ENCODE measurements around the gene NDUFS2. TPM values are rescaled to one million over a fixed set of nuclear protein-coding genes. Genes with fewer than 3 reads are reported as not detected.

Gene NDUFS2
- total RNA-seq, 2 donors from 2014 or later, result 46.4 to 67.2 TPM

DNA sequence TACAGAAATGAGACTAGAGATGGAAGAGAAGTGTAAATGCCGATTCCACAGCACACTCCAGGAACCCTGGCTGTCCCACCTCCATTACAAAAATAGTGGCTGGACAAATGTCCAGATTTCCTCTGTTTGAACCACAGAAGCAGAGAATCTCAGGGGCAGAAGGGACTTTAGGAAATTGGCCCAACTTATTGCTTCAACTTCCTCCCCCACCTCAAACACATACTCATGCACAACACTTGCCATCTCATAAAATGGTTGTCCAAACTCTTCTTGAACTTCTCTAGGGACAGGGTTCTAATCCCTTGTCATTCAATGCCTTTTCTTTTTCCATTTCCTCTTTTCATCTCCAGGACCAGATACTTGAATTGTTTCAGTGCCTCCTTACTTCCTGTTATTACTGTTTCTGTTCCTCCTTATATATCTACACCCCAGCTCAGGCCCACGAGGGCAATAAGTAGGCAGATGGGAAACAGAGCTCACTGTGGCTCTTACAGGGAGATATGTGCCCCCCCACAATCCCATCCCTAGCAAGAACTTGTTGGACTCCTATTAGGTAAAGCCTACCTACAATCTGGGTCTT lies 16.3 kb upstream of the NDUFS2 start:
- TF ChIP-seq, protein P1, sequence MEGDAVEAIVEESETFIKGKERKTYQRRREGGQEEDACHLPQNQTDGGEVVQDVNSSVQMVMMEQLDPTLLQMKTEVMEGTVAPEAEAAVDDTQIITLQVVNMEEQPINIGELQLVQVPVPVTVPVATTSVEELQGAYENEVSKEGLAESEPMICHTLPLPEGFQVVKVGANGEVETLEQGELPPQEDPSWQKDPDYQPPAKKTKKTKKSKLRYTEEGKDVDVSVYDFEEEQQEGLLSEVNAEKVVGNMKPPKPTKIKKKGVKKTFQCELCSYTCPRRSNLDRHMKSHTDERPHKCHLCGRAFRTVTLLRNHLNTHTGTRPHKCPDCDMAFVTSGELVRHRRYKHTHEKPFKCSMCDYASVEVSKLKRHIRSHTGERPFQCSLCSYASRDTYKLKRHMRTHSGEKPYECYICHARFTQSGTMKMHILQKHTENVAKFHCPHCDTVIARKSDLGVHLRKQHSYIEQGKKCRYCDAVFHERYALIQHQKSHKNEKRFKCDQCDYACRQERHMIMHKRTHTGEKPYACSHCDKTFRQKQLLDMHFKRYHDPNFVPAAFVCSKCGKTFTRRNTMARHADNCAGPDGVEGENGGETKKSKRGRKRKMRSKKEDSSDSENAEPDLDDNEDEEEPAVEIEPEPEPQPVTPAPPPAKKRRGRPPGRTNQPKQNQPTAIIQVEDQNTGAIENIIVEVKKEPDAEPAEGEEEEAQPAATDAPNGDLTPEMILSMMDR (IDR thresholded peaks at IDR 0.05), result no peak
- peak in 1 of 3 donors; percentile 0 for TF ChIP-seq POLR2A (IDR thresholded peaks at IDR 0.05)
- DNase-seq (peak in 1 of 4 donors; percentile 41), ATAC-seq (no peak)
- no peaks in the 10 kb centered on the region for H3K27me3 ChIP-seq
- intact Hi-C loops (cut with DNase I), result no loop called here
- no peaks in the 10 kb centered on the region for H3K9me3 ChIP-seq
- H3K4me1 ChIP-seq, result no peaks in the 10 kb centered on the region
- peak overlapping the region in 2 of 4 donors; percentile 10 to 69 for H3K27ac ChIP-seq
- no peaks in the 10 kb centered on the region for H3K36me3 ChIP-seq (replicated peaks in 1 of 2; ENCODE audit: insufficient read depth in 1 of 2, low read depth in 2 of 2)
- H3K4me3 ChIP-seq, result no peak overlapping the region
- WGBS, 2 donors, result 25 to 28% methylated on average over 2 of the region's 2 CpGs

DNA sequence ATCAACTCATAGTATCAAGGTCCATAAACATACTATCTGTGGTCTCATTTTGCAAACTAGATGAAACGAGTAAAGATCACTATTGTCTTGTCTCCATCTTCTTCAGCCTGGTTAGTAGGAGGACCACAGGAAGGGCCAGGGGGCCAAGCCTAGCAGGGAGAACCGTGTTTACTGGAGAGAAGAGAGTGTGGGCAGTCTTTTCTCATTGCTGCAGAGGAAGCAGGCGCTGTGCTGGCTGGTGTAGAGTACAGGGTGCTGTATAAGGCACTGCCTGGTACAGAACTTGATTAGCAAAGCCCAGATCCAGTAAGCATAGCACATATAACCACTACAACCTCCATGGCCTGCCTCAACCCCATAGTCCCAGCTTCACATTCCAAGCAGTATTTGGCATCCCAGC lies 14.9 kb upstream of the NDUFS2 start:
- intact Hi-C loops (cut with DNase I), result no loop called here
- no peak overlapping the region for H3K4me3 ChIP-seq
- no peaks in the 10 kb centered on the region for H3K4me1 ChIP-seq
- no peaks in the 10 kb centered on the region for H3K36me3 ChIP-seq (replicated peaks in 1 of 2; ENCODE audit: insufficient read depth in 1 of 2, low read depth in 2 of 2)
- no peak for ATAC-seq
- no peak overlapping the region for H3K27ac ChIP-seq
- 45 to 58% methylated on average over 2 to 3 of the region's 3 CpGs for WGBS, 2 donors
- no peak for DNase-seq
- no peaks in the 10 kb centered on the region for H3K9me3 ChIP-seq
- TF ChIP-seq POLR2A (IDR thresholded peaks at IDR 0.05), result no peak
- no peaks in the 10 kb centered on the region for H3K27me3 ChIP-seq

DNA sequence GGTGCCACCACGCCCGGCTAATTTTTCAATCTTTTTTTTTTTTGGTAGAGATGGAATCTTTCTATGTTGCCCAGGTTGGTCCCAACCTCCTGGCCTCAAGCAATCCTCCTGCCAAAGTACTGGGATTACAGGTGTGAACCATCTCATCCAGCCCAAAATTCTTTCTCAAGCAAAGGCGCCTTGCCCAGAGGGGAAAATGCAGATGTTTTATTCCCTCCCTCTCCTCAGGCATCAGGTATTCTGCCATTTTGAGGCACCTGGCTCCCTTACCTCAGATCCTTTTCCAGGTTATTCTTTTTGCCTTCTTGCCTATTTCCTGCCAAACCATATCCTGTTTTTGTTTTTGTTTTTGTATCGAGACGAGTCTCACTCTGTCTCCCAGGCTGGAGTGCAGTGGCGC lies 13.8 kb upstream of the NDUFS2 start:
- ATAC-seq (no peak), DNase-seq (no peak)
- H3K4me1 ChIP-seq, result no peaks in the 10 kb centered on the region
- no peak for TF ChIP-seq POLR2A (IDR thresholded peaks at IDR 0.05)
- TF ChIP-seq, protein P1 (IDR thresholded peaks at IDR 0.05), result no peak
- H3K36me3 ChIP-seq (replicated peaks in 1 of 2; ENCODE audit: insufficient read depth in 1 of 2, low read depth in 2 of 2), result no peaks in the 10 kb centered on the region
- H3K27me3 ChIP-seq, result no peaks in the 10 kb centered on the region
- H3K9me3 ChIP-seq, result no peaks in the 10 kb centered on the region
- WGBS, 2 donors, result 75 to 83% methylated on average over 6 of the region's 6 CpGs
- H3K4me3 ChIP-seq, result no peak overlapping the region
- intact Hi-C loops (cut with DNase I), result no loop called here
- no peak overlapping the region for H3K27ac ChIP-seq

DNA sequence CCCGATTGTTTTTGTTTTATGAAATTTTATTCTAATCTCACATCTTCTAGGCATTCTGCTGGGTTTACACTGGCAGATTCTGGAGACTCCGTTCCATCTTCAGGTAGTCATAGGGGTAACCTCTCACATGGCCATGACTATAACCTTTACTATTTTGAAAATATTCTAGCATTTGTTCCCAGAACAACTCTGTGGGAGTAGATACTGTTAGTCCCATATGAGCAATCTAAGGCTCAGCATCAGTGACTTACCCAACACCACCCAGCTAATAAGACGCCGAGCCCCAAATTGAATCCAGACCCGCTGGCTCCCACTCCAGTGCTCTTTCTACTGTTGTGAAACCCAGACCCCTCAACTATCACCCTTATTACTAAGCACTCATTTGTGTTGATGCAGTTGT lies 13.1 kb upstream of the NDUFS2 start:
- no peaks in the 10 kb centered on the region for H3K4me1 ChIP-seq
- H3K9me3 ChIP-seq, result no peaks in the 10 kb centered on the region
- no peak for DNase-seq
- no peaks in the 10 kb centered on the region for H3K27me3 ChIP-seq
- H3K4me3 ChIP-seq, result no peak overlapping the region
- intact Hi-C loops (cut with DNase I), result no loop called here
- TF ChIP-seq, protein P1 (IDR thresholded peaks at IDR 0.05), result no peak
- H3K27ac ChIP-seq, result no peak overlapping the region
- H3K36me3 ChIP-seq (replicated peaks in 1 of 2; ENCODE audit: insufficient read depth in 1 of 2, low read depth in 2 of 2), result no peaks in the 10 kb centered on the region
- ATAC-seq, result no peak
- 74 to 86% methylated on average over 5 of the region's 5 CpGs for WGBS, 2 donors

DNA sequence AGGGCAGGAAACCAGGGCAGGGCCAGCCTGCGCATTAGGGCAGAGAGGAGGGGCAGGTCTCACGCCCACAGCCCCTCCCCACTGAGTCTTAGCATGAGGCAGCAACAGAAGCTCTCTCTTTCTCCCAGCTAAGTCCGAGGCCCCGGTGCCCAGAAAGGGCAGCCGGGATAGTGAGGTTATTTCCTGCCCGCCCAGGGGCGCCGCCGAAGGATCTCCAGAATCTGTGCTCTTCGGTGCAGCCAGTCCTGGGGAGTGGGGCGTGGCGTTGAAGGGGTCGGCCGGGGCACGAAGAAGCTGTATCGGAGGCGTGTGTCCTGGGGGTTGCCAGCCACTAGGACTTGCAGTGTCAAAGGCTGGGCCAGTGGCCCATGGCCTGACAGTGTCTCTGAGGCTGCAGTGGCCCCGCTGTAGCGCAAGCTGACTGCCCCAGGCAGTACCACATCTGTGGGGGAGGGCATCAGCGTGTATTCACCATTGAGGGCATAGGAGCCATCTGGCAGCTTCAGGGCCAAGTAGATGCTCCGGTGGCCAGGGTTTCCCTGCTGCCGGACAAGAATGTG lies 11.1 kb upstream of the NDUFS2 start:
- Histone ChIP-seq H3K27me3 (no peaks in the 10 kb centered on the region), H3K36me3 (replicated peaks in 1 of 2; ENCODE audit: insufficient read depth in 1 of 2, low read depth in 2 of 2) (no peaks in the 10 kb centered on the region), H3K9me3 (no peaks in the 10 kb centered on the region), H3K4me1 (no peaks in the 10 kb centered on the region), H3K27ac (no peak overlapping the region), H3K4me3 (no peak overlapping the region)
- no peak for TF ChIP-seq POLR2A (IDR thresholded peaks at IDR 0.05)
- TF ChIP-seq, protein P1 (IDR thresholded peaks at IDR 0.05), result no peak
- 50% methylated on average over 22 of the region's 22 CpGs; no CpG with 5 or more reads in 1 of the 2 donors for WGBS, 2 donors
- intact Hi-C loops (cut with DNase I), result no loop called here
- no peak for DNase-seq
- ATAC-seq, result no peak
